Fibroblast of villous mesenchyme (primary cell): ENCODE measurements around the gene DYRK1A. TPM values are rescaled to one million over a fixed set of nuclear protein-coding genes. Genes with fewer than 3 reads are reported as not detected.
A peak's percentile ranks its signal among the peaks of the same experiment; 100 is the strongest.

Experiments used
- DNase-seq: peaks from one replicate; pipeline ENCODE4 v3.0.0-alpha.2; 2010; ENCODE audit warnings: low read depth
- H3K4me3 ChIP-seq: 2 replicates; pipeline ENCODE4 v1.5.1; 2011; ENCODE audit warnings: low read depth, mild to moderate bottlenecking, low read length
- total RNA-seq: library from RNA; depleted of rRNA; stranded (reverse); fragments of >200 nt; gene quantifications from 2 replicates; pipeline ENCODE4 v1.2.3, GENCODE V29; 2012
- TF ChIP-seq, protein P1 (sequence below): IDR thresholded peaks from 2 replicates; pipeline ENCODE4 v1.5.1; 2012; ENCODE audit warnings: low read depth, mild to moderate bottlenecking, low read length; ENCODE audit not compliant: insufficient read depth

DYRK1A gene
- total RNA-seq, 1 donor = 77.7 TPM

DNA sequence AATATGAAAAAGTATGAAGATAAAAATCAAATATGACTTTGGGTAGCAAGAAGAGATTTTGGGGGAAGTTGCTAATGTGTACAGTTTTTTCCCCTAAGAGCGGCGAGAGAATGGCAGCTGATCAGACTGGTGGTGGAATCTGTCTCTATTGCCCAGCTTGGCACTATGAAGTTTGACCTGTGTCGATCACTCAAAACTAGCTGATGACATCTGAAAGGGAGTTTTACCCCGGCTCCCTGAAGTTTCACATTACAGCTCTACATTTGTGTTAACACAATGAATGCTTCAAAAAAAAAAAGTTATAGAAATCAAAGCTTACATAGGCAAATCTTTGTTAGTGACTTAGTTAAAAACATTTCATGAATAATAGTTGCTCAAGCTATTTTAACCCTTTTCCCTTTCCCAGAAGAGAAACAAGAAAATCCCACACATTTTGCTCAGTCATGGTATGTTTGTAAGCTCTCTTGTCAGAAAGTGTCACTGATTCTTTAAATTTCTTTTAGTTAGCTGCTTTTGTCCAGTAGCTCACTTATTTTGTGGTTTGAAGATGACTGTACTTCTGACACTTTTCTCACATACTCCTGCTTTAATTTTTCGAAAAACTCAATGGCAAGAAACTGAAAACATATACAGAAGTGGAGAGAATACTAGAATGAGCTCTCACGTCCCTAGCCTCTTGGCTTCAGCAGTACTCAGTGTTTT, 41.3 kb downstream of the DYRK1A start:
- DNase-seq = peak; percentile 55
- H3K4me3 ChIP-seq = no peak overlapping the region
- TF ChIP-seq, protein P1, sequence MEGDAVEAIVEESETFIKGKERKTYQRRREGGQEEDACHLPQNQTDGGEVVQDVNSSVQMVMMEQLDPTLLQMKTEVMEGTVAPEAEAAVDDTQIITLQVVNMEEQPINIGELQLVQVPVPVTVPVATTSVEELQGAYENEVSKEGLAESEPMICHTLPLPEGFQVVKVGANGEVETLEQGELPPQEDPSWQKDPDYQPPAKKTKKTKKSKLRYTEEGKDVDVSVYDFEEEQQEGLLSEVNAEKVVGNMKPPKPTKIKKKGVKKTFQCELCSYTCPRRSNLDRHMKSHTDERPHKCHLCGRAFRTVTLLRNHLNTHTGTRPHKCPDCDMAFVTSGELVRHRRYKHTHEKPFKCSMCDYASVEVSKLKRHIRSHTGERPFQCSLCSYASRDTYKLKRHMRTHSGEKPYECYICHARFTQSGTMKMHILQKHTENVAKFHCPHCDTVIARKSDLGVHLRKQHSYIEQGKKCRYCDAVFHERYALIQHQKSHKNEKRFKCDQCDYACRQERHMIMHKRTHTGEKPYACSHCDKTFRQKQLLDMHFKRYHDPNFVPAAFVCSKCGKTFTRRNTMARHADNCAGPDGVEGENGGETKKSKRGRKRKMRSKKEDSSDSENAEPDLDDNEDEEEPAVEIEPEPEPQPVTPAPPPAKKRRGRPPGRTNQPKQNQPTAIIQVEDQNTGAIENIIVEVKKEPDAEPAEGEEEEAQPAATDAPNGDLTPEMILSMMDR = no peak

DNA sequence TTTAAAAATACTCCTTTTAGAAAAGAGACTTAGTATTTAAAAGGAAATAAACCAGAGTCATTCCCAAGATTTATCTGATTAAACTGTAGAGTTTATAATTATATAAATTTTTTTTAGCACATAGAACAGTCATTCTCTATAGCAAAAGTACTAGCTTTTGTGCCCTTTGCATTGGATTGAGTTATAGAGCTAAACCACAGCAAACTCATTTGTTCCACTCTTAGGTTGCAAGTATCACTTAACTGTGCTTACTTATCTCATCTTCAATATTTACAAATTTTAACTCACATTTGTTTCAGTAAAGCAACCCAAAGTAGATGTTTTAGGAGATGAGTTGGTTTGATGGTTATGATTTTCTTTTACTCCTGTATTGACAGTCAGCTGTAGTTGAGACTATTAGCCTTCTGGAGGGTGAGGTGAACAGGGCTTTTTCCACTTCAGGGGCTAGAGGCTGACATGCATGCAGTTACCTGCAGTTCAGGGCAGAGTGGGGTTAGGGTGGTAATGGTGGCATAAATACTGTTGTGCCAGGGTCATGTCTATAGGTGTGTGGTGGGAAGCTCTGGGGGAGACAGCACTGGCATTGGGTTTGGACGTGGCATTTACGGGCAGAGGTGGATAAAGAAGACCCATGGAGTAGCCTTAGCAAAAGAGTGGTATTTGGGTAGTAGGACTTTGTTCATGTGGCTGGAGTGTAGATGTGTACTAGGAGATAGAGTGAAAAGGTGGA, 42.1 kb downstream of the DYRK1A start:
- TF ChIP-seq, protein P1 = no peak
- DNase-seq = no peak
- H3K4me3 ChIP-seq = no peak overlapping the region

DNA sequence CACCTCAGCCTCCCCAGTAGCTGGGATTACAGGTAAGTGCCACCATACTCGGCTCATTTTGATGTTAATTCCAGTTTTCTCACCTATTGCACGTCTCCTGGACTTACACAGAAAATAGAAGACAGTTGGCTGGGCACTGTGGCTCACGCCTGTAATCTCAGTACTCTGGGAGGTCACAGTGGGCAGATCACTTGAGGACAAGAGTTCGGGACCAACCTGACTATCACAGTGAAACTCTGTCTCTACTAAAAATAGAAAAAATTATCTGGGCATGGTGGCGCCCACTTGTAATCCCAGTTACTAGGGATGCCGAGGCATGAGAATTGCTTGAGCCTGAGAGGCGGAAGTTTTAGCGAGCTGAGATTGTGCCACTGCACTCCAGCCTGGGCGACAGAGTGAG, 44.1 kb downstream of the DYRK1A start:
- H3K4me3 ChIP-seq = no peak overlapping the region
- TF ChIP-seq, protein P1 = no peak
- no peak for DNase-seq

DNA sequence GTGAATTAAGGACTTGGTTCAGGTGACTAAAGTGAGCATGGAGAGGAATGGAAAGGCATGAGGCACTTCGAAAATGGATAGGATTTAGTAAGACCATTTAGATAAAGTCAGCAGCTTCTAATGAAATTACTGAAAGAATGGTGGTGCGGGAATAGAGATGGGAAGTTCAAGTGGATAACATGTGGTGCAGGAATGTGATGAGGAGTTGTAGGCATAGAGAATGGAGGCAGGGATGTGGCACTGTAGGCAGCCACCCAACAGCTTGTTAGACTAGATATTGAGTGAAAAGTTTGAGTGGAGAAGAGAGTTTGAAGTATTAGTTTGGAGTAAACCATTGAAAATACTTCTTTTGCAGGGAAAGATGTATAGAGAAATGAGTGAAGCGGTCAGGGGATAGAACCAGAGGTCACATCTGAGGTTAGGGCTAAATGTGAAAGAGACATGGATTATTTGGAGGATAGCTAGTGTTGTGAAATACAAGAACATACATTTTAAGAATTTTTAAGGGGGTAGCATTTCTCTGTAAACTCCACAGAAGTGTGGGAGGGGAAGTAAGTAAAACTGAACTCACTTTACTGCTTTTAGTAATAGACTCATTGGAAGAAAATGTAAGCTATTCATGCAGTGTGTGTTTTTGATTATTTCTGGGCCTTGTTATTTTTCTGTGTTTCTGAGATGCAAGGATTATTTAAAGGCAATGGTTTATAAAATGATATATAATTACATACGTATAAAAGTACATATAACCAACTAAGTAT, 46.2 kb downstream of the DYRK1A start:
- peak; percentile 72 for DNase-seq
- TF ChIP-seq, protein P1 = no peak
- no peak overlapping the region for H3K4me3 ChIP-seq

DNA sequence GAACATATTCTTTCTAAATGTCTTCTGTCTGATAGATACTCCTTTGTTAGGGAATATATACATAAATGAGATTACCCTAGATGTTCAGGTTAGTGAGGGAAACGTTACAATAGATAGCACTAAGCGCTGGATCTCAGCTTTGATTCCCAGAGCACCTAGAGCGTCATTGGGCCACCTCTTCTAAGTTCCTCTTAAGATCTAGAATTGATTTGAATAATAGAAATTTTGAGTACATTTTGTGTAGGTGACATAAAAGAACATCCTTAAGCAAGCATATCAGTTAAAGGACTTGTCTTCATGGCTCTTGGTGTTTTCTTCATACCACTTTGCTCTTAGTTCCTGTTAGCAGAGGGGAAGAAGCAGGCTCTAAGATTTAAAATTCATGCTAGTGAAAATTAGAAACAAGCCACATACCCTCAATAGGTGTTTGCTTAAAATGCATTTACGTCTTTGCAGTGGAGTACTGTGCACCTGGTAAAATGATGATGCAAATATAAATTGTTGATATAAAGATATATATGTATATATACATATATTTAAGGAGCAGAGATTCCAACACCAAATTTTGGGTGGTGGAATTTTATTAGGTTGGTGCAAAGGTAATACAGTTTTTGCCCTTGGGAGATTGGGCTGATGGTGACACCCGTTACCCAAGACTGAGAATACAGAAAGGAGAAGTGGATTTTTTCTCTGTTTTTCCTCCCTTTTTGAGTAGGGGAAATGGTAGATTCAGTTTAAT, 47.1 kb downstream of the DYRK1A start:
- DNase-seq = no peak
- no peak overlapping the region for H3K4me3 ChIP-seq
- TF ChIP-seq, protein P1 = no peak
